ENCODE measurements around the gene PPFIBP1. TPM values are rescaled to one million over a fixed set of nuclear protein-coding genes. Genes with fewer than 3 reads are reported as not detected.

Gene PPFIBP1
- total and polyA plus RNA-seq, 2 of the 4 experiments (the other 2 are of a cell fraction) = 30.4 to 72.2 TPM

DNA sequence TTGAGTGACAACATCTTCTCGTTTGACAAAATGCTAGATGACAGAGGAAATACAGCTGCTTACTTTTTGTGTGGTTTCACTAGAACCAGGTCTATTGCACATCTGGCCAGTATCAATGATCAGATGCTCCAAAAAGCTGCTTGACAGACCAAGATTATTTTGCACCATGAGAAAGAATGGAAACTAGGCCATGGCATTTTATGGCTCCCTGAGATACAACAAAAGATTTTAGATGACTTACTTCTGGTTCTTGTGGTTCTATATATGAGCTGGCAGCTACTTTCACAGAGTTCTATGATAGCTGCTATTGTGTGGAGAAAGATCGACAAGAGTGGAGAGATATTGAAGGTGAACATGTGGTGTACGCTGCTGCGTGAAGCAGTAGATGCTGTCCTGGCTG lies 25.9 kb upstream of the PPFIBP1 start:
- POLR2A ChIA-PET (ENCODE audit: unreplicated experiment) = no interaction called here
- TF ChIP-seq, protein P1, sequence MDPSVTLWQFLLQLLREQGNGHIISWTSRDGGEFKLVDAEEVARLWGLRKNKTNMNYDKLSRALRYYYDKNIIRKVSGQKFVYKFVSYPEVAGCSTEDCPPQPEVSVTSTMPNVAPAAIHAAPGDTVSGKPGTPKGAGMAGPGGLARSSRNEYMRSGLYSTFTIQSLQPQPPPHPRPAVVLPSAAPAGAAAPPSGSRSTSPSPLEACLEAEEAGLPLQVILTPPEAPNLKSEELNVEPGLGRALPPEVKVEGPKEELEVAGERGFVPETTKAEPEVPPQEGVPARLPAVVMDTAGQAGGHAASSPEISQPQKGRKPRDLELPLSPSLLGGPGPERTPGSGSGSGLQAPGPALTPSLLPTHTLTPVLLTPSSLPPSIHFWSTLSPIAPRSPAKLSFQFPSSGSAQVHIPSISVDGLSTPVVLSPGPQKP (IDR thresholded peaks at IDR 0.05; ENCODE audit: borderline replicate concordance, low read depth, low read length) = no peak
- TF ChIP-seq FOS (IDR thresholded peaks at IDR 0.05; ENCODE audit: low read depth, low read length) = no peak
- Histone ChIP-seq H2BK5ac (ENCODE audit: low read depth, low read length, poor library complexity, severe bottlenecking) (no peak overlapping the region), H4K20me1 (ENCODE audit: insufficient read depth, low read length) (no peaks in the 10 kb centered on the region), H3K14ac (replicated peaks; ENCODE audit: low read depth, low read length) (no peak overlapping the region), H2AK9ac (replicated peaks; ENCODE audit: low read depth, low read length, poor library complexity) (no peak overlapping the region), H2BK120ac (ENCODE audit: low read depth, low read length) (no peak overlapping the region), H3K4me1 (ENCODE audit: control insufficient read depth, insufficient read depth, low read length) (no peaks in the 10 kb centered on the region), H2AFZ (replicated peaks; ENCODE audit: low read length, poor library complexity) (no peak overlapping the region), H3K4me2 (ENCODE audit: low read depth, low read length) (no peak overlapping the region), H2AK5ac (ENCODE audit: low read depth, low read length) (no peak overlapping the region), H3K4ac (ENCODE audit: low read depth, low read length) (no peak overlapping the region), H4K91ac (ENCODE audit: insufficient read depth, low read depth, low read length) (no peak overlapping the region), H3K23ac (ENCODE audit: low read depth, low read length) (no peak overlapping the region), H3K4me3 (ENCODE audit: insufficient read depth, low read depth, low read length) (no peak overlapping the region), H3K27ac (ENCODE audit: insufficient read depth, low read length) (no peak overlapping the region), H3K9me1 (ENCODE audit: insufficient read depth, low read length) (no peaks in the 10 kb centered on the region), H3K36me3 (ENCODE audit: control insufficient read depth, insufficient read depth, low read length) (no peaks in the 10 kb centered on the region), H3K9me3 (ENCODE audit: control insufficient read depth, insufficient read depth, low read length) (no peaks in the 10 kb centered on the region), H3K18ac (ENCODE audit: low read depth, low read length) (no peak overlapping the region), H4K8ac (ENCODE audit: low read depth in 2 of 2, low read length in 2 of 2) (no peak overlapping the region), H3K79me1 (ENCODE audit: low read depth in 1 of 2, low read length in 2 of 2) (no peaks in the 10 kb centered on the region), H2BK20ac (ENCODE audit: low read depth, low read length) (no peak overlapping the region), H2BK15ac (ENCODE audit: low read depth, low read length) (no peak overlapping the region), H3K9ac (ENCODE audit: low read depth, low read length) (no peak overlapping the region), H3K56ac (ENCODE audit: extremely low read depth, insufficient read depth, low read length) (no peak overlapping the region), H3K27me3 (ENCODE audit: control insufficient read depth, insufficient read depth, low read length) (no peaks in the 10 kb centered on the region), H4K5ac (ENCODE audit: low read depth, low read length) (no peak overlapping the region)
- in situ Hi-C loops (cut with MboI; ENCODE audit: low sequenced_read_pairs) = no loop called here
- ATAC-seq (ENCODE audit: low read depth) (no peak), DNase-seq (no peak)
- CTCF ChIA-PET = no interaction called here
- 50% methylated on average over 1 of the region's 4 CpGs; no CpG with 5 or more reads in 1 of the 2 experiments for WGBS, 2 experiments (ENCODE audit: extremely low coverage in 2 of 2, insufficient read length in 1 of 2)
- BruUV-seq (replicated peaks) = no TSS peak
- dilution Hi-C loops (cut with HindIII; ENCODE audit: low sequenced_read_pairs, unreplicated experiment) = no loop called here
- intact Hi-C loops (cut with micrococcal nuclease) = no loop called here

Data from IMR-90 (cell line).